Endothelial cell of umbilical vein (primary cell): ENCODE results near the gene IL17REL. TPM values are rescaled to one million over a fixed set of nuclear protein-coding genes. Genes with fewer than 3 reads are reported as not detected.

Experiments
- BruUV-seq: library from RNA; stranded (reverse); fragments of 400-500 nt; replicated peaks from 2 replicates; lab custom pipeline; 2021; lab: Mats Ljungman, UMichigan
- CTCF ChIA-PET: fragments of 300-600, 350-600 bp; sonication (Branson Sonifier 250); formaldehyde crosslinking; loops from one replicate; lab custom pipeline; 2021; ENCODE audit warnings: antibody characterized with exemption, inconsistent platforms; lab: Charles Lee
- POLR2A ChIA-PET: fragments of 300-600, 350-600 bp; sonication (Branson Sonifier 250); formaldehyde crosslinking; loops from one replicate; lab custom pipeline; 2021; ENCODE audit warnings: antibody characterized with exemption, inconsistent platforms; lab: Charles Lee
- DNase-seq: peaks from one replicate; pipeline ENCODE4 v3.0.0-alpha.2; 2011; ENCODE audit warnings: low read depth, low spot score
- FAIRE-seq: peaks from 2 replicates; lab custom pipeline; 2011; peaks lifted over from hg19 to GRCh38; lab: Jason Lieb, UNC
- H2AFZ ChIP-seq: 2 replicates; pipeline ENCODE4 v1.6.0; 2012; ENCODE audit warnings: low read depth, low read length, control low read depth, inconsistent platforms
- H3K27ac ChIP-seq: 2 replicates; pipeline ENCODE4 v1.5.1; 2011; ENCODE audit warnings: low read depth, mild to moderate bottlenecking, control low read depth, low read length, moderate library complexity; ENCODE audit not compliant: insufficient read depth
- H3K27me3 ChIP-seq, 2 experiments: 2 replicates each; pipeline versions ENCODE4 v1.6.0 to v1.6.1; 2011; ENCODE audit warnings: low read length in 2 of 2, mixed read lengths in 1 of 2; ENCODE audit not compliant: control insufficient read depth in 2 of 2, insufficient read depth in 2 of 2
- H3K36me3 ChIP-seq, 2 experiments: 2 replicates in 1 of 2; 3 replicates in 1 of 2; pipeline ENCODE4 v1.5.1; 2011; ENCODE audit warnings: low read length in 2 of 2, mild to moderate bottlenecking in 1 of 2, moderate library complexity in 1 of 2; ENCODE audit not compliant: control insufficient read depth in 2 of 2, insufficient read depth in 2 of 2; ENCODE audit errors: extremely low read depth in 1 of 2
- H3K4me1 ChIP-seq: 3 replicates; pipeline ENCODE4 v1.5.1; 2011; ENCODE audit warnings: mild to moderate bottlenecking, low read length; ENCODE audit not compliant: control insufficient read depth, insufficient read depth; ENCODE audit errors: extremely low read depth
- H3K4me2 ChIP-seq: 2 replicates; pipeline ENCODE4 v1.6.1; 2011; ENCODE audit warnings: low read length, control low read depth, mixed read lengths; ENCODE audit not compliant: insufficient read depth
- H3K4me3 ChIP-seq, 3 experiments: fragments of 200-600 bp in 1 of 3; sonication (generic), shearing (Covaris generic) in 1 of 3; replicated peaks in 1 of 3; 2 replicates each; pipeline ENCODE4 v1.5.1; 2011 to 2016; ENCODE audit warnings: control low read depth in 3 of 3, low read length in 3 of 3, mild to moderate bottlenecking in 2 of 3, inconsistent platforms in 1 of 3, low read depth in 1 of 3, moderate library complexity in 1 of 3; ENCODE audit not compliant: insufficient read depth in 1 of 3
- H3K79me2 ChIP-seq: 2 replicates; pipeline ENCODE4 v1.6.0; 2012; ENCODE audit warnings: low read length, inconsistent platforms; ENCODE audit not compliant: control insufficient read depth, insufficient read depth
- H3K9ac ChIP-seq: replicated peaks from 2 replicates; pipeline ENCODE3; 2011; ENCODE audit warnings: low read length, control low read depth; ENCODE audit not compliant: insufficient read depth; ENCODE audit errors: extremely low read depth
- H3K9me1 ChIP-seq: replicated peaks from 3 replicates; pipeline ENCODE4 v1.6.0; 2011; ENCODE audit warnings: mild to moderate bottlenecking, low read length; ENCODE audit not compliant: control insufficient read depth, insufficient read depth; ENCODE audit errors: extremely low read depth
- H3K9me3 ChIP-seq: replicated peaks from 2 replicates; pipeline ENCODE4 v1.5.1; 2012; ENCODE audit warnings: low read length, inconsistent platforms; ENCODE audit not compliant: control insufficient read depth, insufficient read depth
- H4K20me1 ChIP-seq: replicated peaks from 2 replicates; pipeline ENCODE3; 2011; ENCODE audit warnings: mild to moderate bottlenecking, low read length; ENCODE audit not compliant: control insufficient read depth, insufficient read depth; ENCODE audit errors: extremely low read depth
- CTCF ChIP-seq, 2 donors: IDR thresholded peaks; 1 replicate in 1 of 2; 2 replicates in 1 of 2; pipeline ENCODE4 v1.5.1; 2011; ENCODE audit warnings: low read length in 2 of 2, mild to moderate bottlenecking in 2 of 2, moderate library complexity in 2 of 2, control low read depth in 1 of 2, inconsistent platforms in 1 of 2, low read depth in 1 of 2; ENCODE audit not compliant: insufficient read depth in 1 of 2; ENCODE audit errors: extremely low read depth in 1 of 2
- EZH2 ChIP-seq: IDR thresholded peaks from 2 replicates; pipeline ENCODE4 v1.6.1; 2012; ENCODE audit warnings: borderline replicate concordance, low read depth, mild to moderate bottlenecking, moderate library complexity, low read length, inconsistent platforms; ENCODE audit not compliant: severe bottlenecking
- JUN ChIP-seq: IDR thresholded peaks from 2 replicates; pipeline ENCODE4 v1.6.1; 2011; ENCODE audit warnings: borderline replicate concordance, low read depth; ENCODE audit not compliant: insufficient read length, insufficient read depth
- POLR2AphosphoS5 ChIP-seq: IDR thresholded peaks from 2 replicates; pipeline ENCODE4 v1.6.1; 2012; ENCODE audit warnings: low read depth, mild to moderate bottlenecking, control low read depth, low read length, moderate library complexity; ENCODE audit not compliant: insufficient read depth
- dilution Hi-C: fragments of 300-500 bp; cut with MboI; formaldehyde crosslinking; loops from one replicate; pipeline ENCODE4 v1.15.0; 2019; ENCODE audit warnings: low sequenced_read_pairs; ENCODE audit not compliant: extremely low pct_ligation_motif_present
- intact Hi-C: fragments of 100-400 bp; cut with micrococcal nuclease; formaldehyde crosslinking; loops from one replicate; pipeline ENCODE4 v1.10.0; 2022
- polyA plus RNA-seq, 4 experiments: library from polyadenylated mRNA; depleted of rRNA in 3 of 4; stranded (reverse) in 3 of 4; unstranded in 1 of 4; fragments of >200 nt; gene quantifications; 2 replicates each; pipeline versions ENCODE4 v1.2.1 to v1.2.3, GENCODE V29; 2011 to 2012; ENCODE audit warnings: missing spikeins in 1 of 4
- total RNA-seq: library from RNA; stranded (reverse); gene quantifications from 2 replicates; pipeline ENCODE4 v1.2.3, GENCODE V29; 2021

IL17REL gene
- total and polyA plus RNA-seq, 2 donors (not counting 3 experiments of a cell fraction or from before 2014, with no cell fraction given): 0.06 to 0.15 TPM

- ChIA-PET CTCF (interaction anchor here (1.3 kb wide), 1 partner anchor 11 kb away, joined by 3 read pairs; no protein-coding TSS in a partner anchor), POLR2A (no interaction called here)
- H3K79me2 ChIP-seq: no peaks in the 10 kb centered on the region
- no peak overlapping the region for H3K4me3 ChIP-seq
- no peak for FAIRE-seq
- H3K27ac ChIP-seq: no peak overlapping the region
- no peak overlapping the region for H2AFZ ChIP-seq
- no peaks in the 10 kb centered on the region for H3K4me1 ChIP-seq
- H3K27me3 ChIP-seq: peaks cover 10 to 19% of the 10 kb centered on the region in 2 experiments
- no peaks in the 10 kb centered on the region for H4K20me1 ChIP-seq
- dilution Hi-C loops (no loop called here), intact Hi-C loops (no loop called here)
- no TSS peak for BruUV-seq
- no peaks in the 10 kb centered on the region for H3K36me3 ChIP-seq
- H3K9ac ChIP-seq: no peak overlapping the region
- DNase-seq: no peak
- H3K9me3 ChIP-seq: no peaks in the 10 kb centered on the region
- no peaks in the 10 kb centered on the region for H3K9me1 ChIP-seq
- TF ChIP-seq POLR2AphosphoS5 (no peak), EZH2 (no peak), JUN (no peak), CTCF (IDR thresholded peaks at IDR 0.05; ENCODE audit: extremely low read depth in 1 of 2, insufficient read depth in 1 of 2, low read depth in 1 of 2, low read length in 2 of 2) (no peak)
- H3K4me2 ChIP-seq: no peak overlapping the region
Measured at GRCh38 chr22:50061141-50061823, 48.7 kb upstream of the IL17REL start.
